HL-60 (cell line): Measurements from ENCODE around the gene RNF32.

Experiments
- CTCF ChIP-seq: IDR thresholded peaks from one replicate; pipeline ENCODE4 v1.5.1; 2011; ENCODE audit warnings: low read length, control low read depth, inconsistent platforms; ENCODE audit not compliant: insufficient read depth
- GABPA ChIP-seq: IDR thresholded peaks from 2 replicates; pipeline ENCODE4 v1.6.1; 2012; ENCODE audit warnings: low read depth
- POLR2AphosphoS5 ChIP-seq: IDR thresholded peaks from 2 replicates; pipeline ENCODE4 v1.6.1; 2012; ENCODE audit warnings: low read depth
- SPI1 ChIP-seq: IDR thresholded peaks from 2 replicates; pipeline ENCODE4 v1.6.1; 2012; ENCODE audit warnings: low read depth, mild to moderate bottlenecking, borderline replicate concordance
- TF ChIP-seq, protein P1 (sequence below): IDR thresholded peaks from 2 replicates; pipeline ENCODE4 v1.6.1; 2012; ENCODE audit warnings: low read depth; ENCODE audit not compliant: insufficient replicate concordance

DNA sequence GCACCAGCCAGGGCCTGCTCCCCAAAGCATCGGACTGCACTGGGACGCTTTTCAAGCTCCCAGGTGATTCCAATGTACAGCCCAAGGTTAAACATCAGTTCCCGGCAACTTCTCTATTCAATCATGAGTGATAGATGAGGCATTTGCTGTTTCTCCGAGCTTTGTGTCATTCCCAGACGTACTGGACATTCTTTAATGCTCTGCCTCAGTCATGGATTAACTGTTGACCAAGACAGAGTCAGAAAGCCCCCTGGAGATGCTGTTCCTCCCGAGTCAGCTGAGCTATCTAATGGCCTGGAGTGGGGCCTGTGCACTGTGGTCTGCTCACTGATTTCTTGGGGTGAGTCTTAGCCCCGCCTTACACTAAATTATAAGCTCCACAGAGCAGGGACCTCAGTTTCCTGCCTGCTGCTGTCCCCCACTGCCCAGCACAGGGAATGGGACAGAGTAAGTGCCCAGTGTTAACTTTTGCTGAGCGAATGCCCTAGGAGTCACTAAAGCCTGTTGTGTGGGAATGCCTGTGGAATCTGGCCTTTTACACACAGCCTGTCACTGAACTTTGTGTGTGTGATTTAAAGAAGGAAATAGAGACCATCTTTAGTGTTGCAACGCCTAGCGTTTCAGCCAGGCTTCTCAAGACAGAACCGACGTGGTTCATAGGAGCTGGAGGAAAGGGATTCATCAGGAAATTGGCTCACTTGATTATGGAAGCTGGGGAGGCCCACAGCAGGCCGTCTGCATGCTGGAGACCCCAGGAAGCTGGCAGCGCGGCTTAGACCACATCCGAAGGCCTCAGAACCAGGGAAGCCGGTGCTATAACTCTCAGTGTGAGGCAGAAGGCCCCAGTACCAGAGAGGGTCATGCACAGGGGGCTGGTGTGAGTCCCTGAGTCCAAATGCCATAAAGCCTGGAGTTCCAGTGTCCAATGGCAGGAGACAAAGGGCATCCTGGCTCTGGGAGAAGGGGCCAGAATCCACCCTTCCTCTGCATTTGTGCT, 29.3 kb upstream of the RNF32 start:
- TF ChIP-seq CTCF (no peak), POLR2AphosphoS5 (no peak), GABPA (no peak), SPI1 (no peak)
- TF ChIP-seq, protein P1, sequence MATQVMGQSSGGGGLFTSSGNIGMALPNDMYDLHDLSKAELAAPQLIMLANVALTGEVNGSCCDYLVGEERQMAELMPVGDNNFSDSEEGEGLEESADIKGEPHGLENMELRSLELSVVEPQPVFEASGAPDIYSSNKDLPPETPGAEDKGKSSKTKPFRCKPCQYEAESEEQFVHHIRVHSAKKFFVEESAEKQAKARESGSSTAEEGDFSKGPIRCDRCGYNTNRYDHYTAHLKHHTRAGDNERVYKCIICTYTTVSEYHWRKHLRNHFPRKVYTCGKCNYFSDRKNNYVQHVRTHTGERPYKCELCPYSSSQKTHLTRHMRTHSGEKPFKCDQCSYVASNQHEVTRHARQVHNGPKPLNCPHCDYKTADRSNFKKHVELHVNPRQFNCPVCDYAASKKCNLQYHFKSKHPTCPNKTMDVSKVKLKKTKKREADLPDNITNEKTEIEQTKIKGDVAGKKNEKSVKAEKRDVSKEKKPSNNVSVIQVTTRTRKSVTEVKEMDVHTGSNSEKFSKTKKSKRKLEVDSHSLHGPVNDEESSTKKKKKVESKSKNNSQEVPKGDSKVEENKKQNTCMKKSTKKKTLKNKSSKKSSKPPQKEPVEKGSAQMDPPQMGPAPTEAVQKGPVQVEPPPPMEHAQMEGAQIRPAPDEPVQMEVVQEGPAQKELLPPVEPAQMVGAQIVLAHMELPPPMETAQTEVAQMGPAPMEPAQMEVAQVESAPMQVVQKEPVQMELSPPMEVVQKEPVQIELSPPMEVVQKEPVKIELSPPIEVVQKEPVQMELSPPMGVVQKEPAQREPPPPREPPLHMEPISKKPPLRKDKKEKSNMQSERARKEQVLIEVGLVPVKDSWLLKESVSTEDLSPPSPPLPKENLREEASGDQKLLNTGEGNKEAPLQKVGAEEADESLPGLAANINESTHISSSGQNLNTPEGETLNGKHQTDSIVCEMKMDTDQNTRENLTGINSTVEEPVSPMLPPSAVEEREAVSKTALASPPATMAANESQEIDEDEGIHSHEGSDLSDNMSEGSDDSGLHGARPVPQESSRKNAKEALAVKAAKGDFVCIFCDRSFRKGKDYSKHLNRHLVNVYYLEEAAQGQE: no peak
